Activated T-cell treated with anti-CD3 and anti-CD28 coated beads, Interleukin-2, amount 50 U/mL, for 4 hours (primary cell): ENCODE data around the gene PTPA. TPM values are rescaled to one million over a fixed set of nuclear protein-coding genes. Genes with fewer than 3 reads are reported as not detected.

Experiments used
- ATAC-seq, 2 donors: fragments of 200-7000 bp; cut with Tn5 transposase; one replicate each; pipeline ENCODE4 v1.10.0; 2021
- DNase-seq: peaks from one replicate; pipeline ENCODE4 v3.0.0-alpha.2; 2020
- H3K27me3 Mint-ChIP-seq: one replicate; pipeline ENCODE4 v1.8.0; 2021; ENCODE audit warnings: low read depth, mixed read lengths
- H3K36me3 Mint-ChIP-seq: one replicate; pipeline ENCODE4 v1.8.0; 2022; ENCODE audit warnings: mixed read lengths; ENCODE audit not compliant: insufficient read depth
- H3K4me1 Mint-ChIP-seq: one replicate; pipeline ENCODE4 v1.8.0; 2021; ENCODE audit warnings: low read depth, mixed read lengths
- H3K4me3 Mint-ChIP-seq: one replicate; pipeline ENCODE4 v1.8.0; 2021; ENCODE audit warnings: mild to moderate bottlenecking, moderate library complexity, mixed read lengths
- H3K9me3 Mint-ChIP-seq: one replicate; pipeline ENCODE4 v1.8.0; 2021; ENCODE audit warnings: mixed read lengths
- total RNA-seq, 3 donors: library from RNA; stranded (reverse); gene quantifications; one replicate each; pipeline ENCODE4 v1.2.1, GENCODE V29; 2021

PTPA gene
- total RNA-seq, 3 donors from 2014 or later = 80.7 to 90.2 (median 89.9) TPM

DNA sequence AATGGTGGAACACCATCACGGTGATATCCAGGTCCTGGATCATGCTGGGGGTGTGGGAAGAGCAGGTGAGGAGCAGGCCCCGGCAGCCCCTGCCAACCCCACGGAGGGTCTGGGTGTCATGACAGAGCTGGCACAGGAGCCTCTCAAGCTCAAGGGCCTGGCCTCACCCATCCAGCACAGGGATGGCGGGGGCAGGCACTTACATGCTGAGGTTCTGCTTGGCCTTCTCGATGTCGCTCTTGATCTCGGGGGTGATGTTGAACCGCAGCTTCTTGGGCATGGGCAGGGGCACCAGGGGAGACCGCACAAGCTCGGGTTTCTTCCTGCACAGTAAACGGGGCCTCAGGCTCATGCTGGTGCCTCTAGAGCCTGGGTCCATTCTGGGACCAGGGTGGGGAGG is 12.9 kb upstream of the PTPA start:
- H3K27me3 Mint-ChIP-seq = no peaks in the 10 kb centered on the region
- H3K9me3 Mint-ChIP-seq = no peaks in the 10 kb centered on the region
- no peaks in the 10 kb centered on the region for H3K4me1 Mint-ChIP-seq
- peaks cover 2% of the 10 kb centered on the region for H3K36me3 Mint-ChIP-seq
- DNase-seq (no peak), ATAC-seq (no peak)
- H3K4me3 Mint-ChIP-seq = no peak overlapping the region

- H3K4me3 Mint-ChIP-seq = no peak overlapping the region
- H3K9me3 Mint-ChIP-seq = no peaks in the 10 kb centered on the region
- peaks cover 2% of the 10 kb centered on the region for H3K36me3 Mint-ChIP-seq
- no peaks in the 10 kb centered on the region for H3K27me3 Mint-ChIP-seq
- H3K4me1 Mint-ChIP-seq = no peaks in the 10 kb centered on the region
- ATAC-seq = no peak
- DNase-seq = no peak
These were observed 10.6 kb upstream of the PTPA start for GRCh38 chr9:129100383-129101169.

GRCh38 chr9:129101279-129101678 is 9.9 kb upstream of the PTPA start:
- Mint-ChIP-seq H3K4me3 (no peak overlapping the region), H3K4me1 (no peaks in the 10 kb centered on the region), H3K9me3 (no peaks in the 10 kb centered on the region), H3K27me3 (no peaks in the 10 kb centered on the region), H3K36me3 (peaks cover 2% of the 10 kb centered on the region)
- DNase-seq (no peak), ATAC-seq (no peak)

DNA sequence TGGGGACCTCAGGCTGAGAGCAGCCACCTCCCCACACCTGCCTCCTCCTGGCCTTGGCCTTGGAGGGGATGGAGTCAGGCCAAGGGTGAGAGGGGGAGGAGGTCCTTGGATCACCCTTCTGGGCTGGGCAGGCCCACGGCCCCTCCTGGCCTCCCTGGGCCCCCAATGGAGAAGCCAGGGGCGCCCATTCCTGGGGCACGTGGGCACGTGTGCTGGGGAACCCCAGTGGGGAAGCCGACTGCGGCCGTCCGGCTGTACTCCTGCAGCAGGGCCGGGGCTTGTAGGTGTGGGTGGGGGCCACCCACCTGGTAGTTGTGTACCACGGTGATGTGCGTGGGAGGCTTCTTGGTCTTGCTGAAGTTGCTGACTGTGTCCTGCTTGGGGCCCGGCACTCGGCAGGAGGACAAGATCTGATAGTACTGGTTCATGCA is 9.1 kb upstream of the PTPA start:
- ATAC-seq = no peak
- no peak overlapping the region for H3K4me3 Mint-ChIP-seq
- H3K4me1 Mint-ChIP-seq = no peaks in the 10 kb centered on the region
- no peaks in the 10 kb centered on the region for H3K36me3 Mint-ChIP-seq
- H3K27me3 Mint-ChIP-seq = no peaks in the 10 kb centered on the region
- no peak for DNase-seq
- no peaks in the 10 kb centered on the region for H3K9me3 Mint-ChIP-seq

DNA sequence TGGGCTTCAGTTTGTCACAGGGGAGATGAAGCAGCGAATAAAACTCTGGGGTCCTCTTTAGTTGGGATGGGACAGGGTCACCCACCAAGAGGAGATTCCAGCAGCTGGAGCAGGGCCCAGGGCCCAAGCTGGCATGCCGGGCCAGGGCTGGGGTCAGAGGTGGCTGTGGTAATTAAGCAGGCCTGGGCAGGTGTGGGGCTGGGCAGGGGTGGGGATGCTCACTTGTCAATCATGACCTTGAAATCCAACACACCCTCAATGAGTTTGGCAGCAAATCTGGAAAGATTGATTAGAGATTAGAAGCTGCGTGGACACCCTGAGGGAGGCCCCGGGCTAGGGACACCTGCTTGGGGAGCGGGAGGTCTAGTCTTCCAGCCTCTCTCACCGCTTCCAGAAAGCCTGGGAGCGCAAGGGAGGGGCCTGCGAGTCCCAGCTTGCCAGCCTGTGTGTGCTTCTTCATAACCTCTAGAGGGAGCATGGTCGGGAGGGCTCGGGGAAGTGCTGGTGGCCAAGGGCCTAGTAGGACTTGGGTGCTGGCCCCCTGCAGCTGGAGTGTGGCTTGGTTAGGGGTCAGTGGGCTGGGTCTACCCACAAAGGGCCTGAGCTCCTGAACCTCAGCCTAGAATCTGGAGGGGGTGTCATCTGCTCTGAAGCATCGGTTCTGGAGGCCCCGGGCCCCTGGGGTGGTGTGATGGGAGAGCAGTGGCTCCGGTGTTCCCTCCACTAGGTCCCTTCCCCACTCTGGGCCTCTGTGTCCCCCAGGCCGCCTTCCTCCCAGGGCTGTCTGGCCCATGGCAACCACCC is 8.2 kb upstream of the PTPA start:
- ATAC-seq (peak; percentile 57 to 74), DNase-seq (no peak)
- H3K36me3 Mint-ChIP-seq = peaks cover 1% of the 10 kb centered on the region
- H3K27me3 Mint-ChIP-seq = no peaks in the 10 kb centered on the region
- H3K4me3 Mint-ChIP-seq = no peak overlapping the region
- H3K9me3 Mint-ChIP-seq = no peaks in the 10 kb centered on the region
- no peaks in the 10 kb centered on the region for H3K4me1 Mint-ChIP-seq

DNA sequence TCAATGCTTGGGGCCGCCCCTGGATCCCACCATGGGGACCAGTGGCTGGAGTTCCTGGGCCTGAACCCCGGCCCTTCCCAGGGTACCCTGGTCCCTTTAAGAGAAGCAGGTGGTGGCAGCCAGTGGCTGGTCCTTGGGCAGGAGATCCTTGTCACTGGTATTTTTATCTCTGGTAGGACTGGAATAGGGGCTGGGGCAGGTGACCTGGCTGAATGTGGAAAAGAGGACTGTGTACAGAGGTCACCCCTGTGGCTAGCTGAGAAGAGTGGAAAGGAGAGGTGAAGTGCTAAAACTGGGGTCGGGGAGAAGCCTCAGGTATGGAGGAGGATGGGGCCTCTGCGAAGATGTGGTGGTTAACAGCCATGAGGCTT is 7.6 kb upstream of the PTPA start:
- Mint-ChIP-seq H3K4me1 (no peaks in the 10 kb centered on the region), H3K36me3 (peaks cover 1% of the 10 kb centered on the region), H3K4me3 (no peak overlapping the region), H3K9me3 (no peaks in the 10 kb centered on the region), H3K27me3 (no peaks in the 10 kb centered on the region)
- DNase-seq (no peak), ATAC-seq (no peak)

- no peaks in the 10 kb centered on the region for H3K9me3 Mint-ChIP-seq
- H3K4me3 Mint-ChIP-seq = no peak overlapping the region
- ATAC-seq = no peak
- H3K36me3 Mint-ChIP-seq = peaks cover 1% of the 10 kb centered on the region
- no peaks in the 10 kb centered on the region for H3K27me3 Mint-ChIP-seq
- no peak for DNase-seq
- peaks cover 2% of the 10 kb centered on the region for H3K4me1 Mint-ChIP-seq
These were observed 7.2 kb upstream of the PTPA start for GRCh38 chr9:129104051-129104450.

DNA sequence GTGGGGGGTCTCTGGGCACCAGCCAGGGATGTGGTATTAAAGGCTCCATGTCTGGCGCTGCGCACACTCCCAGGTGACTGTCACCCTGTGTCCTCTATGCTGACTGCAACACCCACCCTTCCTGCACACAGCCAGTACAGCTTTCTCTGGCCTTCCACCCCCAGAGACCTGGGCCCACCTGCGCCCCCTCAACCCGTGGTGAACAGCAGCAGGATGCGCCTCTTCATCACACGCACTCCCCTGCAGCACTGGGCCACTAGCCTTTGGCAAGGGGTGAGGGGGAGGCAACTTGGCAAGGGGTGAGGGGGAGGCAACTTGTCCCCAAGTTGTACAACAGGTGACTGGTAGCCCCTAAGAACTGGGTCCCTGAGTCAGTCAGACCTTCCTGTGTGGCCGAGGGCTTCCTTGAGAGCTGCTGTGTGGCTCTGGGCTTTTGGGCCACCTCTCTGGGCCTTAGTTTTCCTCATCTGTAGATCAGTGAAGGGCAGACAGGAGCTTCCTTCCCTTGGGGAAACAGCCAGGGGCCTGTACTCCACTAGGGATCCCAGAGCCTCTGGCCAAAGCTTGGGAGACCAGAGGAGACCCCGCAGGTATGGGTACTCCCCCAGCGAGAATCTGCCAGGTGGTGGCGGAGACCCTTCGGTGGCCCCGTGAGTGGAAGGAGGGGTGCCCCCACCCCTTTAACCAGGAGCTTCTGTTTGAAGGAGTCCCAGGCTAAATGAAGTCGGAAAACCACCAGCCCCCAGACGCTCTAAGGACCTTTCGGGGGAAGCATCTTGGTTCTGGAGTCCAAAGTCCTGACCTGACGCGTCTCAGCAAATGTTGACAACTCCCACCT is 5.1 kb upstream of the PTPA start:
- no peaks in the 10 kb centered on the region for H3K9me3 Mint-ChIP-seq
- no peak for ATAC-seq
- H3K4me3 Mint-ChIP-seq = no peak overlapping the region

GRCh38 chr9:129107651-129108050 is 3.6 kb upstream of the PTPA start:
- Mint-ChIP-seq H3K9me3 (no peaks in the 10 kb centered on the region), H3K27me3 (no peaks in the 10 kb centered on the region), H3K36me3 (peaks cover 1% of the 10 kb centered on the region), H3K4me3 (no peak overlapping the region), H3K4me1 (peaks cover 16% of the 10 kb centered on the region)
- no peak for DNase-seq
- no peak for ATAC-seq

More for the DNA sequence above, 5.1 kb upstream of the PTPA start:
- Mint-ChIP-seq H3K36me3 (peaks cover 1% of the 10 kb centered on the region), H3K27me3 (no peaks in the 10 kb centered on the region), H3K4me1 (peaks cover 10% of the 10 kb centered on the region)
- no peak for DNase-seq

DNA sequence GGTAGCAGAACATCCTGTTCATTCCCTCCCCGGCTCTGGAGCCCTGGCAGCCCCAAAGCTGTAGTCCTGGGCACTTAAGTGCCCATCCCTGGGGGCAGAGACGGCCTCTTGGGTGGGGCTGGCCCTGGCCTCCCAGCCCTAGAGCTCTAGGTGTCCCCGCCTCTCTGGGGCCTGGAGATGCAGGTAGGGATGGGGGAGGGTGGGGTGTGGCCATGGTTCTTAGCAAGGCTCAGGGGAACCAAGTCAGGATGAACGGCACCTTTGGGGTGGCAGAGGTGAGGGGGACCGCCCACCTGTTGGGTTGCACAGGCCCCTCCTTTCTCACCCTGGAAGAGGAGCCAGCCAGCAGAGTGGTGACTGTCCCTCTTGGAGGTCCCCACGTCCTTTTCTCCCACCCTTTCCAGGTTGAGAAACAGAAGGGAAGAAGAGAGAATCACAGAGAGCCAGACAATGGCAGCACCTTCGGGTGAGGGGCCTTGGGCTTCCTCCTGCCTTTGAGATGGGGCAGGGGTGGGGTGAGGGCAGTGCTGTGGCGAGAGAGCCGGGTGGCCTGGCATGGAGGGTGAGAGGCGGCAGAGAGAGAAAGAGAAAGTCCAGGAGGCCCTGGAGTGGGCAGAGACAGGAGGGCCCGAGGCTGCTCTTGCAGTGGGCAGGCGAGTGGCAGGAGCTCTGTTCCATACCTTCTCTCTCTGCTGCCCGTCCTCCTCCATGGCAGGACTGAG is 3.0 kb upstream of the PTPA start:
- DNase-seq (no peak), ATAC-seq (no peak)
- H3K27me3 Mint-ChIP-seq = no peaks in the 10 kb centered on the region
- H3K4me3 Mint-ChIP-seq = peak overlapping the region; percentile 48
- H3K36me3 Mint-ChIP-seq = peaks cover 1% of the 10 kb centered on the region
- H3K4me1 Mint-ChIP-seq = peaks cover 16% of the 10 kb centered on the region
- no peaks in the 10 kb centered on the region for H3K9me3 Mint-ChIP-seq

GRCh38 chr9:129108805-129109536 is 2.2 kb upstream of the PTPA start:
- H3K9me3 Mint-ChIP-seq = no peaks in the 10 kb centered on the region
- H3K27me3 Mint-ChIP-seq = no peaks in the 10 kb centered on the region
- DNase-seq (no peak), ATAC-seq (no peak)
- peaks cover 1% of the 10 kb centered on the region for H3K36me3 Mint-ChIP-seq
- H3K4me1 Mint-ChIP-seq = peaks cover 16% of the 10 kb centered on the region
- H3K4me3 Mint-ChIP-seq = peak overlapping the region; percentile 66

- Mint-ChIP-seq H3K9me3 (no peaks in the 10 kb centered on the region), H3K27me3 (no peaks in the 10 kb centered on the region), H3K36me3 (peaks cover 1% of the 10 kb centered on the region), H3K4me1 (peaks cover 18% of the 10 kb centered on the region), H3K4me3 (peak overlapping the region; percentile 66)
- ATAC-seq (no peak), DNase-seq (no peak)
These were observed 1.7 kb upstream of the PTPA start for GRCh38 chr9:129109537-129109903.

DNA sequence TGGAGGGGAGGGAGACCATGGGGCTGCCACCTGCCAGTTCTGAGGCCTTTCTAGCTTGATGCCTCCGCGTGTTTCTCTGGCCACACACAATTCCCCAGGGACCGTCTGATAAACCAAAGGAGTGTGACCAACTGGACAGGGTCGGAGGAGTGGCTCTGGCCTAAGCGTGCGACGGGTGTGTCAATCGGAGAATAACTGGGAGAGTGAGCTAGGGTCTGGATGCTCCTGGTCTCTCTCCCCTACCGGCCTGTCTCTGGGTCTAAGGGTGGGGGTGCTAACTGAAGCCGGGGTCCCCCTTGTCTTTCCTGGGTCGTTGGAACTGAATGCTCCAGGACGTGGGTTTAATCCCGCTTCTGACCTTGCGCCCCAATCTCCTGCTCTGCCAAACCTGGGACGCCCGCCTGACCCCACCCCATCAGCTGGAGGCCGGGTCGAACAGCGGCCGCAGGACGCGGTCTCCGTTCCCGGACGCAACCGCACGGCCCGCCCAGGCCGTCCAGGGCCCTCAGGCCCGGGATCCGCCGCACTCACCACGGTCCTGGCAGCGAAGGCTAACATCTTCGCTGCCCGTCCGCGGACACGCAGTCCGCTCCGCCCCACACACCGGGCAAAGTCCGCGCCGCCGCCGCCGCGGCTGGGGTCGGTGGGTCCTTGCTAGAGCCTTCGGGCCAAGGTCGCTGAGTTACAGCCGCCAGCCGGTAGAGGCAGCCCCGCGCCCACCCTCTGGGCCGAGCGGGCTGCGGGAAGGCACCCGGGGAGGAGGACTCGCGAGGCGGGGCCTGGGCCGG is 1.1 kb upstream of the PTPA start:
- no peaks in the 10 kb centered on the region for H3K27me3 Mint-ChIP-seq
- H3K9me3 Mint-ChIP-seq = no peaks in the 10 kb centered on the region
- peaks cover 25% of the 10 kb centered on the region for H3K4me1 Mint-ChIP-seq
- DNase-seq (no peak), ATAC-seq (no peak)
- peaks cover 1% of the 10 kb centered on the region for H3K36me3 Mint-ChIP-seq
- H3K4me3 Mint-ChIP-seq = peak overlapping the region; percentile 55
